Thoracic aorta (tissue), 2 donors: ENCODE measurements around the gene GLDN. TPM values are rescaled to one million over a fixed set of nuclear protein-coding genes. Genes with fewer than 3 reads are reported as not detected.

Source experiments
- ATAC-seq: fragments of 150-250 bp; one replicate; pipeline ENCODE4 v1.8.0; 2017; ENCODE audit warnings: low read depth; ENCODE audit not compliant: insufficient number of reproducible peaks, low FRiP score
- DNase-seq: peaks from one replicate; pipeline ENCODE4 v3.0.0-alpha.2; 2020; ENCODE audit warnings: low spot score
- H3K27ac ChIP-seq, 2 donors: fragments of 200-600 bp; sonication (generic); 1 replicate in 1 of 2; 2 replicates in 1 of 2; pipeline ENCODE4 v1.5.1; 2016; ENCODE audit warnings: mild to moderate bottlenecking in 2 of 2, moderate library complexity in 2 of 2
- H3K27me3 ChIP-seq: fragments of 200-600 bp; sonication (generic); replicated peaks from 2 replicates; pipeline ENCODE4 v1.6.0; 2016; ENCODE audit warnings: mild to moderate bottlenecking; ENCODE audit not compliant: insufficient read depth
- H3K36me3 ChIP-seq: fragments of 200-600 bp; sonication (generic); one replicate; pipeline ENCODE4 v1.5.1; 2016
- H3K4me1 ChIP-seq, 2 donors: fragments of 200-600 bp; sonication (generic); 1 replicate in 1 of 2; 2 replicates in 1 of 2; pipeline versions ENCODE4 v1.5.1 to v1.6.0; 2016; ENCODE audit warnings: low read depth in 2 of 2, mild to moderate bottlenecking in 1 of 2; ENCODE audit not compliant: control insufficient read depth in 1 of 2
- H3K4me3 ChIP-seq: fragments of 200-600 bp; sonication (generic); 2 replicates; pipeline ENCODE4 v1.5.1; 2016; ENCODE audit warnings: mild to moderate bottlenecking
- H3K9me3 ChIP-seq: fragments of 200-600 bp; sonication (generic); 2 replicates; pipeline ENCODE4 v1.5.1; 2016
- CTCF ChIP-seq: fragments of 200-600 bp; sonication (generic); IDR thresholded peaks from one replicate; pipeline ENCODE4 v1.5.1; 2019; ENCODE audit warnings: antibody characterized with exemption
- total RNA-seq, 2 donors: library from RNA; depleted of rRNA; stranded (reverse); fragments of >200 nt; gene quantifications; one replicate each; pipeline versions ENCODE4 v1.1.0 to v1.2.3, GENCODE V29; 2016

The GLDN gene
- total RNA-seq, 2 donors from 2014 or later = 20.7 to 26.0 TPM

- DNase-seq = no peak
- no peaks in the 10 kb centered on the region for H3K4me1 ChIP-seq
- H3K27me3 ChIP-seq = no peaks in the 10 kb centered on the region
- no peak overlapping the region for H3K27ac ChIP-seq
- H3K4me3 ChIP-seq = no peak overlapping the region
- TF ChIP-seq CTCF = no peak
- no peaks in the 10 kb centered on the region for H3K9me3 ChIP-seq
- ATAC-seq = no peak
- no peaks in the 10 kb centered on the region for H3K36me3 ChIP-seq
Observed at GRCh38 chr15:51424780-51425179, 83.3 kb downstream of the GLDN start.

GRCh38 chr15:51425517-51426040 lies 84.1 kb downstream of the GLDN start:
- no peaks in the 10 kb centered on the region for H3K36me3 ChIP-seq
- no peaks in the 10 kb centered on the region for H3K27me3 ChIP-seq
- no peak overlapping the region for H3K4me3 ChIP-seq
- H3K27ac ChIP-seq = no peak overlapping the region
- no peaks in the 10 kb centered on the region for H3K9me3 ChIP-seq
- DNase-seq (no peak), ATAC-seq (no peak)
- H3K4me1 ChIP-seq = no peaks in the 10 kb centered on the region
- TF ChIP-seq CTCF = no peak

DNA sequence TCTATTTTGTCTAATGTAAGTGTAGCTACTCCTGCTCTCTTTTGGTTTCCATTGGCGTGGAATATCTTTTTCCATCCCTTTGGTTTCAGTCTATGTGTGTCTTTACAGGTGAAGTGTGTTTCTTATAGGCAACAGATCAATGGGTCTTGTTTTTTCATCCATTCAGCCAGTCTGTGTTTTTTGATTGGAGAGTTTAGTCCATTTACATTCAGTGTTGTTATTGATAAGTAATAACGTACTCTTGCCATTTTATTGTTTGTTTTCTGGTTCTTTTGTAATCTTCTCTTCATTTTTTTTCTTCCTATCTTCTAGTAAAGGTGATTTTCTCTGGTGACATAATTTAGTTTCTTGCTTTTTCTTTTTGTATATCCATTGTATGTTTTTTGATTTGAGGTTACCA lies 97.1 kb downstream of the GLDN start:
- ATAC-seq (no peak), DNase-seq (no peak)
- H3K4me1 ChIP-seq = no peaks in the 10 kb centered on the region
- H3K27ac ChIP-seq = no peak overlapping the region
- H3K36me3 ChIP-seq = no peaks in the 10 kb centered on the region
- TF ChIP-seq CTCF = no peak
- no peak overlapping the region for H3K4me3 ChIP-seq
- H3K27me3 ChIP-seq = no peaks in the 10 kb centered on the region
- no peaks in the 10 kb centered on the region for H3K9me3 ChIP-seq

GRCh38 chr15:51443282-51443914 lies 101.9 kb downstream of the GLDN start:
- Histone ChIP-seq H3K27me3 (no peaks in the 10 kb centered on the region), H3K4me3 (no peak overlapping the region), H3K36me3 (no peaks in the 10 kb centered on the region), H3K27ac (no peak overlapping the region), H3K4me1 (no peaks in the 10 kb centered on the region), H3K9me3 (no peaks in the 10 kb centered on the region)
- no peak for DNase-seq
- no peak for TF ChIP-seq CTCF
- no peak for ATAC-seq

DNA sequence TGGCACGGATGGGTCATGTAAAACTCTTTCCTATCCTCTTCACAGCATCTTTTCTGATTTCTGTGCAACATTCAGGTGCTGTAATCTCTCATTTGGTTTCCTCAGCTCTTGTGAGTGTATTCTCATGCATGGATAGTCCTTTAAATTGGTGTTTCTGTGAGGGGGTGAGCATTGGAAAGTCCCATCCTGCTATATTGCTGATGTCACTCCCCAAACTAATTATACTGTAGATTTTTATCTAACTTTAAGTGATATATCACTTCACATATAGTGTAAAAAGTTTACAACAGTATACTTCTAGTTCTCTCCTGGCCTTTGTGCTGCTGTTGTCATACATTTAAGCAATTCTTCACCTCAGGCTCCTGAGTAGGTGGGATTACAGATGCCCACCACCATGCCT lies 102.7 kb downstream of the GLDN start:
- no peak for TF ChIP-seq CTCF
- no peak overlapping the region for H3K27ac ChIP-seq

More for the DNA sequence above, 102.7 kb downstream of the GLDN start:
- Histone ChIP-seq H3K9me3 (no peaks in the 10 kb centered on the region), H3K36me3 (no peaks in the 10 kb centered on the region), H3K4me1 (no peaks in the 10 kb centered on the region), H3K27me3 (no peaks in the 10 kb centered on the region), H3K4me3 (no peak overlapping the region)
- DNase-seq (no peak), ATAC-seq (no peak)
